ENCODE measurements around the gene SPATS2.

The SPATS2 gene

GRCh38 chr12:49559011-49559675, 191.9 kb downstream of the SPATS2 start:
- DNase-seq: no peak

GRCh38 chr12:49560695-49561094, 193.4 kb downstream of the SPATS2 start:
- no peak for DNase-seq

DNA sequence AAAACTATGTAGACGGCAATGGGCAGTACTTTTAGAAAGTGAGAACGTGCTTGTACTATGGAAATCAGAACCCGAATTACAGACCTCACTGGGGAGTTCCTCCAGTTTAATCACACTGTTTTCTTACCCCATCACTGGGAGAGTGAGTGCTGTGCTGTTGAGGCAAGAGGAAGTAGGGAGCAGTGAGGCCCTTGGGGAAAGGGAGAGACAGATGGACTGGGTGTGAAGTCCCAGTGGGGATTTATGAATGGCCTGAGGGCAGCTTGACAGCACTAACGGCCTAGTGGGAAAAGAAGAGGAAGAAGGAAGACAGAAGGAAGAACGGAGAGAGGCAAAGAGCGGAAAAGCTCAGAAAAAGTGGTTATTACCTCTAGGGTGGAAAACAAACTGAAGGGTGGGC, 195.0 kb downstream of the SPATS2 start:
- no peak for DNase-seq

DNA sequence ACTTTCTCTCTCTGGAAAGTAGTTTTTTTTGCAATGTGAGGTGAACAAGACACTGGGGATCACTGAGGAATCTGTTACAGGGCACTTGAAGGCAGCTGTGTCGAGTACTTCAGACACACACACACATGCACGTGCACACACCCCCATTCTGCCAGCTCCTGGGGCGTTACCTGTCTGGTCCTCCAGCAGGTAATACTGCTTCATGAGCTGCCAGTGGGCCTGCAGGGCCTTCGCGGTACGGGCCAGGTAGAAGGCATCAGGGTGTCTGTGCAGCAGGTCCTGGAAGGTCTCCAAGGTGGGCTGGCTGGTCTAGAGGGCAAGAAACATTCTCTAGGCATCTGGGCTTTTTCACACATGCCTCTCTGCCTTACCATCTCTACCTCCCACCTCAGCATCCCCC, 195.6 kb downstream of the SPATS2 start:
- DNase-seq: no peak

- no peak for DNase-seq
These were observed 196.9 kb downstream of the SPATS2 start for GRCh38 chr12:49563951-49564685.

DNA sequence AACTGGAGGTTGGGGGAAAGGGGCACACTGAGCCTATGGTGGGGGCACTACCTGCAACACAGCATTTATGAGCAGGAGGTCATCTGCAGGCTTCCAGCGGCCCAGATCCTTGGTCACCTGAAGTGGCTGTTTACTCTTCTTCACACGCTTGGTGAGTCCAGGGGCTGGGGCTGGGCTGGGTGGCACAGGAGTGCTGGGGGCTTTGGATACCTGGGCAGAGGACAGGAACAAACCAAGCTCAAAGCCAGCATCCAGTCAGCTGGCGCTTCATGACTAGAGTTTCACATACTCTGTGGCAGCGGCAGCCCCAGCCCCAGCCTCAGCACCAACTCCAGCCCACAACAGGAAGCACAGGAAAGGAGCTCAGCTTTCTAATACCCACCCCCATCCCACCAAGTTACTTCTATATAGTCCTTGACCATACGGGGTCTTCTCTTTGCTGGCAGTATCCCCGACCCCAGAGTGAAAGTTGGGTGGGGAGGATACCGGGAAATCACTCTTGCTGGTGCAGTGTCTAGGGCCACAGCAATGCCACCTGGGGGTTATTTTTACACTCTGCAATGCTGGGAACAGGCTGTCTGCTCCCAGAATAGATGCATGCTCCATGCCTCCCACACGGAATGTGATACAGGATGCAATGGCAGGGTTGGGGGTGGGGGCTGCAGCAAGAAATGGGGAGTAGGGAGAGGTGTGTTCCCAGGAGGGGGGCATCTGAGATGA, 197.6 kb downstream of the SPATS2 start:
- DNase-seq: no peak

DNA sequence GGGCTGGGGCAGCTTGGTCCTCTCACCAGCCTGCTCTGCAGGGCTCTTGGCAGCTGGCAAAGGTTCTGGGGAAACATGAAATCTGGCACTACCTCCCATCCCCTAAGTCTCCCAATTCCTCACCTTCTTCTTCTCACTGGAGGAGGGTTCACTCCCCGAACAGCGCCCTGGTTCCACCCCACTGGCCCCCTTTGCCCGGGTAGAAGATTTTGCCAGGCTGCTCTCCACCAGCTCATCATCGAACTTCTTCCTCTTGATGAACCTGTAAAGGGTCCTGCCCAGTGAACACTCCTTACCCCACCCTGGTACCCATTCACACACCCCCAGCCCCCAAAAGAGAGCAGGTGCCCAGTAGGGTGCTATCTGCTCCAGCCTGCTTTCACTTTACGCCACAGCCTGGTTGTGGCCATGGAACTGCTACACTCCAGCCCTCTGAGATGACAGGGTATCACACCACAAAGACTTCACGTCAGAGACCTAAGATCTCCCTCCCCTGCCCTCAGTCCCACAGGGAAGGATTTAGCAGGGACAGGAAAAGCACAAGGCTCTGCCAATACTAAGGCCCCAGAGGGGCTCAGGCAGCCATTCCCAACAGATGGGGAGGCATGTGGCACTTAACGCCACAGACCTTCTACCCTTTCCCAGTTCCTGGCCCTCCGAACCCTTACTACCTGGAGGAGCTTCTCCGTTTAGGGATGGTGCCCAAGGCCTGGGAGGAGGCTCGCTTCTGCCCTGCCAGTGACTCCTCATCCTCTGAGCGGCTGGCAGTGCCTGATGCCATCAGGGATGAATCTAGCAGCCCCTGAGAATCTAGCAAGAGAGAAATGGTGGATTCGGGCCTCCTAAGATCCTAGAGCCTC, 198.4 kb downstream of the SPATS2 start:
- DNase-seq: no peak

- DNase-seq: no peak
These were observed 199.1 kb downstream of the SPATS2 start for GRCh38 chr12:49566361-49566760.

GRCh38 chr12:49567302-49567610, 200.0 kb downstream of the SPATS2 start:
- DNase-seq: no peak

GRCh38 chr12:49567611-49568441, 200.6 kb downstream of the SPATS2 start, which contains the start of gene MCRS1:
MCRS1 (minus strand) TSS chr12:49568142; CDS start chr12:49566731, 1,411 bp downstream.
- DNase-seq: peak; percentile 100

DNA sequence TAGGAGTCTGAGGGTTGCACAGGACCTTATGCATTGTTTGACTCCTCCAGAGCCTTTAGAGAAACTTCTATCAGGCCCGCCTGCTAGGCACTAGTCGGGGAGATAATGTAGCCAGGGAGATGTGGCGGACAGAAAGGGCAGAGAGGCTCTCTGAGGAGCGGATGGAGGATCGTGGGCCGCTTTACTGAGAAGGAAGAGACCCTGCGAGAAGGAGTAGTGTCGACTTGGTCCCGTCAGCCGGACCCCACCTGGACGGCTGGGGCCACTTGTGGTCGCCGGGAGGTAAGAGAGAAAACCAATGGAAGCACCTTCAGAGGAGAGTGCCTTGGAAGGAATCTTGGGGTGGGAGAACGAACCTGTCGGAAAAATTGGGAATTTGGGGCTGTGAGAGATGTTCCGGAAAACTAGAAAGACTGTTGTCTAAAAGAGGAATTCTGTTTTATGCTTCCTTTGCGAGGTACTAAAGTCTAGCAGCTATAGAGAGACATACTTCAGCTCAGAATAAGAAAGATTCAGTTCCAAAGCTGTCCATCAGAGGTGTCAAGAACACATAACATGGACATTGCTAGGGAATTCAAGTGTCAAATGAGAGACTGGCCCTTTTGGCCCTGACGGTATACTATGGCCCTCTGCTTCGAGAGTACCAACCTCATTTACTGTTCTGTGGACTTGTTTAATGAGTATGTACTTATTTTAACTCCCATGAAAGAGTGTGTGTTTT, 201.3 kb downstream of the SPATS2 start:
- no peak for DNase-seq
